HepG2 (cell line): ENCODE data around the gene BATF2. TPM values are rescaled to one million over a fixed set of nuclear protein-coding genes. Genes with fewer than 3 reads are reported as not detected.
A peak's percentile ranks its signal among the peaks of the same experiment; 100 is the strongest.

ENCODE experiments used
- ASH2L ChIP-seq: fragments of 300-600, 200-600 bp; sonication (generic); IDR thresholded peaks from 2 replicates; pipeline ENCODE4 v1.7.0; 2017; ENCODE audit warnings: low read depth, mild to moderate bottlenecking, moderate library complexity, mixed read lengths, low read length; ENCODE audit not compliant: insufficient read length
- FIP1L1 ChIP-seq: fragments of 200-400 bp; formaldehyde crosslinking; IDR thresholded peaks from 2 replicates; pipeline ENCODE4 v1.6.1; 2018; ENCODE audit warnings: low read depth, mild to moderate bottlenecking, low read length, moderate library complexity, borderline replicate concordance; ENCODE audit not compliant: insufficient read depth
- FOXO1 ChIP-seq: sonication (generic); formaldehyde crosslinking; IDR thresholded peaks from 2 replicates; pipeline ENCODE4 v1.4.0; 2020; ENCODE audit warnings: missing genetic modification reagents
- HNF4A ChIP-seq: sonication (generic); formaldehyde crosslinking; IDR thresholded peaks from 2 replicates; pipeline ENCODE4 v1.4.0; 2020; ENCODE audit warnings: missing genetic modification reagents
- JARID2 ChIP-seq: sonication (generic); formaldehyde crosslinking; IDR thresholded peaks from 2 replicates; pipeline ENCODE4 v1.8.1; 2023; ENCODE audit warnings: missing genetic modification reagents, inconsistent platforms; ENCODE audit not compliant: insufficient replicate concordance
- MIER2 ChIP-seq: IDR thresholded peaks from 2 replicates; pipeline ENCODE4 v1.6.1; 2016; ENCODE audit warnings: missing biosample characterization, missing genetic modification reagents
- RORA ChIP-seq: sonication (generic); formaldehyde crosslinking; IDR thresholded peaks from 2 replicates; pipeline ENCODE4 v1.5.0; 2020; ENCODE audit warnings: mild to moderate bottlenecking, missing genetic modification reagents, moderate library complexity
- SIX1 ChIP-seq: sonication (generic); formaldehyde crosslinking; IDR thresholded peaks from 2 replicates; pipeline ENCODE4 v1.4.0; 2020; ENCODE audit warnings: missing genetic modification reagents, borderline replicate concordance
- SRF ChIP-seq: IDR thresholded peaks from 2 replicates; pipeline ENCODE4 v1.6.1; 2011; ENCODE audit warnings: mild to moderate bottlenecking, low read depth, low read length, moderate library complexity
- STAT5B ChIP-seq: sonication (generic); formaldehyde crosslinking; IDR thresholded peaks from 2 replicates; pipeline ENCODE4 v1.4.0; 2020; ENCODE audit warnings: missing genetic modification reagents
- TOPORS ChIP-seq: sonication (generic); formaldehyde crosslinking; IDR thresholded peaks from 2 replicates; pipeline ENCODE4 v1.8.0; 2023; ENCODE audit warnings: mild to moderate bottlenecking, missing genetic modification reagents
- TRIM24 ChIP-seq: sonication (generic); formaldehyde crosslinking; IDR thresholded peaks from 2 replicates; pipeline ENCODE4 v1.8.0; 2022; ENCODE audit warnings: mild to moderate bottlenecking, missing genetic modification reagents
- ZFP82 ChIP-seq: sonication (generic); formaldehyde crosslinking; IDR thresholded peaks from 2 replicates; pipeline ENCODE4 v1.5.1; 2020; ENCODE audit warnings: mild to moderate bottlenecking, missing genetic modification reagents, borderline replicate concordance
- ZNF589 ChIP-seq: sonication (generic); formaldehyde crosslinking; conservative IDR thresholded peaks from 2 replicates; pipeline ENCODE4 v1.8.0; 2022; ENCODE audit warnings: mild to moderate bottlenecking, moderate library complexity, missing genetic modification reagents
- ZNF766 ChIP-seq: sonication (generic); formaldehyde crosslinking; IDR thresholded peaks from 2 replicates; pipeline ENCODE4 v1.5.0; 2020; ENCODE audit warnings: missing genetic modification reagents, borderline replicate concordance
- polyA plus RNA-seq, 8 experiments: library from polyadenylated mRNA; depleted of rRNA in 3 of 8; stranded (reverse) in 7 of 8; unstranded in 1 of 8; fragments of >200 nt; fragmentation: Illumina TruSeq in 4 of 8; extraction: Trizol in 4 of 8; gene quantifications; 2 replicates each; pipeline versions ENCODE4 v1.2.1 to v1.2.3, GENCODE V29; 2011 to 2016; ENCODE audit warnings: low read depth in 4 of 8, missing spikeins in 1 of 8, mixed read lengths in 1 of 8; ENCODE audit not compliant: insufficient read depth in 1 of 8
- total RNA-seq, 5 experiments: library from RNA; depleted of rRNA; stranded (reverse); fragments of >200 nt; fragmentation: Illumina TruSeq; extraction: Trizol; gene quantifications; 2 replicates each; pipeline ENCODE4 v1.2.3, GENCODE V29; 2016; ENCODE audit warnings: low read depth in 1 of 5
- TF ChIP-seq, protein P1 (sequence below): sonication (generic); formaldehyde crosslinking; IDR thresholded peaks from 2 replicates; pipeline ENCODE4 v1.8.1; 2023; ENCODE audit warnings: mild to moderate bottlenecking, moderate library complexity, missing genetic modification reagents
- TF ChIP-seq, protein P2 (sequence below): sonication (generic); formaldehyde crosslinking; IDR thresholded peaks from 2 replicates; pipeline ENCODE4 v1.4.0; 2020; ENCODE audit warnings: missing genetic modification reagents
- TF ChIP-seq, protein P3 (sequence below): sonication (generic); formaldehyde crosslinking; IDR thresholded peaks from 2 replicates; pipeline ENCODE4 v1.5.0; 2020; ENCODE audit warnings: mild to moderate bottlenecking, missing genetic modification reagents
- TF ChIP-seq, protein P4 (sequence below): sonication (generic); formaldehyde crosslinking; conservative IDR thresholded peaks from 2 replicates; pipeline ENCODE4 v1.4.0; 2020; ENCODE audit warnings: mild to moderate bottlenecking, missing genetic modification reagents, moderate library complexity

BATF2 gene
- total and polyA plus RNA-seq, 2 of the 13 experiments (the other 11 are each of a cell fraction or from before 2014, with no cell fraction given): 2.8 to 3.9 TPM

DNA sequence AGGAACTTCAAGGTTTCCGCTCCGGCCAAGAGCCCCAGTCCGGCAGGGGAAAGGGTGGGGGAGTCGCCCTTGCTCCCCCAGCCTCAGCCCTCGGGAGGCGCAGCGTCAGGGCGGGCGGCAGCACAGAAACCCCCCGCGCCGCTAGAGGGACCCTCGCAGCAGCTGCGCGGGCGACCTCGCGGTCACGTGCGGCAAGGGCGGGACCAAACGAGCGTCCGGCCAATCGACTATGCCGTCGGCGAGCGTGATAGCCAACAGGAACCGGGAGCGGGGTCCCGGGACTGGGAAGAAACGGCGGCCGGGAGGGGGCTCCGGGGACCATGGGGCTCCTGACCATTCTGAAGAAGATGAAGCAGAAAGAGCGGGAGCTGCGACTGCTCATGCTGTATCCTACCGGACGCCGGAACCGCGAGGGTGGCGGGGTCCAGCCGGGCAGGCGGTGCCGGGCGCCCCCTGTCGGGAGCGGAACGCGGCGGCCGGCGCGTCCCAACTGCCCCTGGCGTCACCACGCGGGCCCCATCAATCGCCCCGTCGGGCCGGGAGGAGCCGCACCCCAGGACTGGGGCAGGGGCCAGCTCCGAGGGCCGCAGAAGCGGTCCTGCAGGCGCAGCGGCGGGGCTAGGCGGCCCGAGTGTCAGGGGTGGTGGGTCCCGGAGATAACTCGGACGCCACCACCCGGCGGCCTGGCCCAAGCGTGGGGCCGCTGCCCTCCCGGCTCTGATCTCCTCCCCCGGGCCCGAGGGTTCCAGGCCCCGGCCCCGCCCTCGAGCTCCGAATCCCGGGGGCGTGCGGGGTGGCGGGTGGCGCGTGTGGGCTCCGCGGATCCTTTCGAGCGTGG is 17.3 kb upstream of the BATF2 start, which contains the start of gene ARL2 (continued):
- TF ChIP-seq SIX1 (CRISPR knock-in tag) (no peak), TRIM24 (no peak), ASH2L (peak; percentile 62), ZNF589 (CRISPR knock-in tag) (0 out of 2 replicates have a peak, but pooled peaks have one; percentile 57), HNF4A (CRISPR knock-in tag) (no peak), SRF (no peak), MIER2 (no peak), STAT5B (CRISPR knock-in tag) (no peak), JARID2 (CRISPR knock-in tag) (no peak), FOXO1 (no peak), ZNF766 (CRISPR knock-in tag) (peak; percentile 78; the same call in 1 of the 2 replicates), FIP1L1 (0 out of 2 replicates have a peak, but pooled peaks have one; percentile 5), RORA (peak; percentile 67; the same call in 1 of the 2 replicates), ZFP82 (no peak; the same call in 1 of the 2 replicates), TOPORS (peak; percentile 52; the same call in 1 of the 2 replicates)
- TF ChIP-seq, protein P1, sequence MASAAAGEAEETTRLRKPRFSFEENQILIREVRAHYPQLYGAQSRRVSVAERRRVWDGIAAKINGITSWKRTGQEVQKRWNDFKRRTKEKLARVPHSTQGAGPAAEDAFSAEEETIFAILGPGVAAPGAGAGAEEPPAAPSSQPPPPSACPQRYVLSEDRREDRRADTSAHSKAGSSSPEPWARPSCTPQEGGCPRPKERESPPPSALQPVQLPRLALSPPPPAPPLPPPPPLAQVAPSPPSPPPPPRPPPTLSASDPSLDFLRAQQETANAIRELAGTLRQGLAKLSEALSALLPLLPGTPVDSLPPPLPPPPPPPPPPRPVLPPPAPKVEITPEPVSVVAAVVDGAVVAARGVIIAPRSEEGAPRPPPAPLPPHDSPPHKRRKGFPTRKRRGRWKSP: peak; percentile 72
- TF ChIP-seq, protein P2, sequence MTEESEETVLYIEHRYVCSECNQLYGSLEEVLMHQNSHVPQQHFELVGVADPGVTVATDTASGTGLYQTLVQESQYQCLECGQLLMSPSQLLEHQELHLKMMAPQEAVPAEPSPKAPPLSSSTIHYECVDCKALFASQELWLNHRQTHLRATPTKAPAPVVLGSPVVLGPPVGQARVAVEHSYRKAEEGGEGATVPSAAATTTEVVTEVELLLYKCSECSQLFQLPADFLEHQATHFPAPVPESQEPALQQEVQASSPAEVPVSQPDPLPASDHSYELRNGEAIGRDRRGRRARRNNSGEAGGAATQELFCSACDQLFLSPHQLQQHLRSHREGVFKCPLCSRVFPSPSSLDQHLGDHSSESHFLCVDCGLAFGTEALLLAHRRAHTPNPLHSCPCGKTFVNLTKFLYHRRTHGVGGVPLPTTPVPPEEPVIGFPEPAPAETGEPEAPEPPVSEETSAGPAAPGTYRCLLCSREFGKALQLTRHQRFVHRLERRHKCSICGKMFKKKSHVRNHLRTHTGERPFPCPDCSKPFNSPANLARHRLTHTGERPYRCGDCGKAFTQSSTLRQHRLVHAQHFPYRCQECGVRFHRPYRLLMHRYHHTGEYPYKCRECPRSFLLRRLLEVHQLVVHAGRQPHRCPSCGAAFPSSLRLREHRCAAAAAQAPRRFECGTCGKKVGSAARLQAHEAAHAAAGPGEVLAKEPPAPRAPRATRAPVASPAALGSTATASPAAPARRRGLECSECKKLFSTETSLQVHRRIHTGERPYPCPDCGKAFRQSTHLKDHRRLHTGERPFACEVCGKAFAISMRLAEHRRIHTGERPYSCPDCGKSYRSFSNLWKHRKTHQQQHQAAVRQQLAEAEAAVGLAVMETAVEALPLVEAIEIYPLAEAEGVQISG: peak; percentile 82
- TF ChIP-seq, protein P3, sequence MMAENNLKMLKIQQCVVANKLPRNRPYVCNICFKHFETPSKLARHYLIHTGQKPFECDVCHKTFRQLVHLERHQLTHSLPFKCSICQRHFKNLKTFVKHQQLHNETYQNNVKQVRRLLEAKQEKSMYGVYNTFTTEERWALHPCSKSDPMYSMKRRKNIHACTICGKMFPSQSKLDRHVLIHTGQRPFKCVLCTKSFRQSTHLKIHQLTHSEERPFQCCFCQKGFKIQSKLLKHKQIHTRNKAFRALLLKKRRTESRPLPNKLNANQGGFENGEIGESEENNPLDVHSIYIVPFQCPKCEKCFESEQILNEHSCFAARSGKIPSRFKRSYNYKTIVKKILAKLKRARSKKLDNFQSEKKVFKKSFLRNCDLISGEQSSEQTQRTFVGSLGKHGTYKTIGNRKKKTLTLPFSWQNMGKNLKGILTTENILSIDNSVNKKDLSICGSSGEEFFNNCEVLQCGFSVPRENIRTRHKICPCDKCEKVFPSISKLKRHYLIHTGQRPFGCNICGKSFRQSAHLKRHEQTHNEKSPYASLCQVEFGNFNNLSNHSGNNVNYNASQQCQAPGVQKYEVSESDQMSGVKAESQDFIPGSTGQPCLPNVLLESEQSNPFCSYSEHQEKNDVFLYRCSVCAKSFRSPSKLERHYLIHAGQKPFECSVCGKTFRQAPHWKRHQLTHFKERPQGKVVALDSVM: no peak
- TF ChIP-seq, protein P4, sequence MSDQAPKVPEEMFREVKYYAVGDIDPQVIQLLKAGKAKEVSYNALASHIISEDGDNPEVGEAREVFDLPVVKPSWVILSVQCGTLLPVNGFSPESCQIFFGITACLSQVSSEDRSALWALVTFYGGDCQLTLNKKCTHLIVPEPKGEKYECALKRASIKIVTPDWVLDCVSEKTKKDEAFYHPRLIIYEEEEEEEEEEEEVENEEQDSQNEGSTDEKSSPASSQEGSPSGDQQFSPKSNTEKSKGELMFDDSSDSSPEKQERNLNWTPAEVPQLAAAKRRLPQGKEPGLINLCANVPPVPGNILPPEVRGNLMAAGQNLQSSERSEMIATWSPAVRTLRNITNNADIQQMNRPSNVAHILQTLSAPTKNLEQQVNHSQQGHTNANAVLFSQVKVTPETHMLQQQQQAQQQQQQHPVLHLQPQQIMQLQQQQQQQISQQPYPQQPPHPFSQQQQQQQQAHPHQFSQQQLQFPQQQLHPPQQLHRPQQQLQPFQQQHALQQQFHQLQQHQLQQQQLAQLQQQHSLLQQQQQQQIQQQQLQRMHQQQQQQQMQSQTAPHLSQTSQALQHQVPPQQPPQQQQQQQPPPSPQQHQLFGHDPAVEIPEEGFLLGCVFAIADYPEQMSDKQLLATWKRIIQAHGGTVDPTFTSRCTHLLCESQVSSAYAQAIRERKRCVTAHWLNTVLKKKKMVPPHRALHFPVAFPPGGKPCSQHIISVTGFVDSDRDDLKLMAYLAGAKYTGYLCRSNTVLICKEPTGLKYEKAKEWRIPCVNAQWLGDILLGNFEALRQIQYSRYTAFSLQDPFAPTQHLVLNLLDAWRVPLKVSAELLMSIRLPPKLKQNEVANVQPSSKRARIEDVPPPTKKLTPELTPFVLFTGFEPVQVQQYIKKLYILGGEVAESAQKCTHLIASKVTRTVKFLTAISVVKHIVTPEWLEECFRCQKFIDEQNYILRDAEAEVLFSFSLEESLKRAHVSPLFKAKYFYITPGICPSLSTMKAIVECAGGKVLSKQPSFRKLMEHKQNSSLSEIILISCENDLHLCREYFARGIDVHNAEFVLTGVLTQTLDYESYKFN: peak; percentile 14; the same call in 1 of the 2 replicates
